ENCODE measurements around the gene HIC1. TPM values are rescaled to one million over a fixed set of nuclear protein-coding genes. Genes with fewer than 3 reads are reported as not detected.

HIC1 gene
- polyA plus RNA-seq, 1 donor (not counting 4 experiments of a cell fraction or from before 2014, with no cell fraction given) = 0.64 TPM

DNA sequence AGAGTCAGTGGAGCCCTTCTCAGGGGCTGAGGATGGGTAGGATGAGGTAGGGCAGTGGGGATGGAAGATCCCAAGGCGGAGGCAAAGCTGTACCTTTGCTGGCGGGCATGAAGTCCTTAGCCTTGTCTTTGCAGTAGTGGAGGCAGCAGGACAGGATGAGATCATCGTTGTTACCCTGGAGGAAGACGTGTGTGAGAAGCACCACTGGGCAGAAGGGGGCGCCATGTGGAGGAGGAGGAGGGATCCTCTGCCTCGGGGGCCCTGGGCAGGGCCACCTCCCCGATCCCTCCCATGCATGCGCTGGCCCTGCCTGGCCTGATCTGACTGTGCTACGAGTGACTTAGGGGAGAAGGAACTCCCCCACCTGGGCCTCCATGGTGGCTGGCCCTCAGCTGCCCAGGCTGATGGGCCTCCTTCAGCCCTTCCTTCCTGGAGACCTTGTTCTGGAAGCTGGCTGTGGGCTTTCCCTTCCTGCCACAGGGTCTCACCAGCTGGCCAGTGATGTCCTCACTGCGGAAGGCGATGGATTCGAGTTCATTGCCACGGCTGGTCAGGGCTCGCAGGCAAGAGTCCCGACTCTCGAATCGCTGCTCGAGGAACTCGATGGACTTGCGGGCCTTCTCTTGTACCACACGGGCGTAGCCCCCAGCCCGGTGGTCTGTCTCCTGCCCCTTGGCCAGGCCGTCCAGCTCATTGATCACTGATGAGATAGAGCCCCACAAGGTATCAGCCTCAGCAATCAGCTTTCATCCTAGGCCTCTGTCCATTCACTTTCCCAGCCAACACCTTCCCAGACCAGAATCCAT is 10.3 kb downstream of the HIC1 start:
- dilution Hi-C loops (cut with MboI; ENCODE audit: extremely low pct_ligation_motif_present, low sequenced_read_pairs) = no loop called here

DNA sequence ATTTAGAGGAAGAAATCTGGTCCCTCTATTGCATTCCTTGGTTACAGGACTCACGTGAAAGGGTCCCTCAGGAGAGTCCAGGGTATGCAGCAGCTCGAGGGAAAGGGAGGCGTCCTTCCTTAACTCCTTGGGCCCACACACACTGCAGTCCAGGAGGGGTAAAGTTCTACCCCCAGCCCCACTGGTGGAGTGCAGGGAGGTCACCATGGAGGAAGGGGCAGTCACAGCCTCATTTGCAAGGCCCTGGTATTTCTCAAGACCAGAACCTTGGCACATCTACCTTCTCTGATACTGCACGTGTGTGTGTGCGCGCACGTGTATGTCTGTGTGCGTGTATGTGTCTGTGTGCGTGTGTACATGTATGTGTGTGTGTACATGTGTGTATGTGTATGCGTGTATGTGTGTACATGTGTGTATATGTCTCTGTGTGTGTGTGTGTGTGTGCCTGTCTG is 11.1 kb downstream of the HIC1 start:
- H3K4me3 ChIP-seq (ENCODE audit: control insufficient read depth in 2 of 3, extremely low read depth in 1 of 3, insufficient read depth in 2 of 3, low read depth in 1 of 3, low read length in 3 of 3) = no peak overlapping the region
- no peak overlapping the region for H3K4me2 ChIP-seq (ENCODE audit: control insufficient read depth, extremely low read depth, insufficient read depth, low read depth, low read length)
- no peaks in the 10 kb centered on the region for H3K9me1 ChIP-seq (ENCODE audit: control insufficient read depth, extremely low read depth, insufficient read depth, low read length)
- no peak overlapping the region for H3K27ac ChIP-seq (ENCODE audit: control insufficient read depth, insufficient read depth, low read length)
- peaks cover 22 to 32% of the 10 kb centered on the region in 2 experiments for H3K36me3 ChIP-seq (ENCODE audit: control insufficient read depth in 2 of 2, extremely low read depth in 1 of 2, insufficient read depth in 2 of 2, low read length in 2 of 2)
- dilution Hi-C loops (cut with MboI; ENCODE audit: extremely low pct_ligation_motif_present, low sequenced_read_pairs) = no loop called here
- H3K9me3 ChIP-seq (ENCODE audit: control insufficient read depth, low read depth, low read length) = no peaks in the 10 kb centered on the region
- no peaks in the 10 kb centered on the region for H3K27me3 ChIP-seq (ENCODE audit: control insufficient read depth, extremely low read depth, insufficient read depth, low read length)
- TF ChIP-seq EZH2 (IDR thresholded peaks at IDR 0.05; ENCODE audit: low read length) = no peak
- TF ChIP-seq, protein P1, sequence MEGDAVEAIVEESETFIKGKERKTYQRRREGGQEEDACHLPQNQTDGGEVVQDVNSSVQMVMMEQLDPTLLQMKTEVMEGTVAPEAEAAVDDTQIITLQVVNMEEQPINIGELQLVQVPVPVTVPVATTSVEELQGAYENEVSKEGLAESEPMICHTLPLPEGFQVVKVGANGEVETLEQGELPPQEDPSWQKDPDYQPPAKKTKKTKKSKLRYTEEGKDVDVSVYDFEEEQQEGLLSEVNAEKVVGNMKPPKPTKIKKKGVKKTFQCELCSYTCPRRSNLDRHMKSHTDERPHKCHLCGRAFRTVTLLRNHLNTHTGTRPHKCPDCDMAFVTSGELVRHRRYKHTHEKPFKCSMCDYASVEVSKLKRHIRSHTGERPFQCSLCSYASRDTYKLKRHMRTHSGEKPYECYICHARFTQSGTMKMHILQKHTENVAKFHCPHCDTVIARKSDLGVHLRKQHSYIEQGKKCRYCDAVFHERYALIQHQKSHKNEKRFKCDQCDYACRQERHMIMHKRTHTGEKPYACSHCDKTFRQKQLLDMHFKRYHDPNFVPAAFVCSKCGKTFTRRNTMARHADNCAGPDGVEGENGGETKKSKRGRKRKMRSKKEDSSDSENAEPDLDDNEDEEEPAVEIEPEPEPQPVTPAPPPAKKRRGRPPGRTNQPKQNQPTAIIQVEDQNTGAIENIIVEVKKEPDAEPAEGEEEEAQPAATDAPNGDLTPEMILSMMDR (optimal IDR thresholded peaks at IDR 0.05 in 1 of 3, IDR thresholded peaks at IDR 0.05 in 1 of 3, conservative IDR thresholded peaks at IDR 0.05 in 1 of 3; ENCODE audit: extremely low read depth in 1 of 3, insufficient read depth in 2 of 3, low read length in 3 of 3) = no peak
- DNase-seq (ENCODE audit: low read depth, low spot score) = no peak
- no peak overlapping the region for H3K9ac ChIP-seq (ENCODE audit: control insufficient read depth, extremely low read depth, insufficient read depth, low read length)
- no peak overlapping the region for H2AFZ ChIP-seq (ENCODE audit: control insufficient read depth, low read length)
- no peaks in the 10 kb centered on the region for H3K79me2 ChIP-seq (ENCODE audit: control insufficient read depth, insufficient read depth, low read length)
- H4K20me1 ChIP-seq (ENCODE audit: control insufficient read depth, extremely low read depth, insufficient read depth, low read length) = no peaks in the 10 kb centered on the region
- H3K4me1 ChIP-seq (ENCODE audit: control insufficient read depth, extremely low read depth, insufficient read depth, low read length) = peaks cover 3% of the 10 kb centered on the region
- FAIRE-seq = no peak

More for the DNA sequence above, 10.3 kb downstream of the HIC1 start:
- H4K20me1 ChIP-seq (ENCODE audit: control insufficient read depth, extremely low read depth, insufficient read depth, low read length) = no peaks in the 10 kb centered on the region
- H3K4me3 ChIP-seq (ENCODE audit: control insufficient read depth in 2 of 3, extremely low read depth in 1 of 3, insufficient read depth in 2 of 3, low read depth in 1 of 3, low read length in 3 of 3) = no peak overlapping the region
- peak; percentile 76 for FAIRE-seq
- no peaks in the 10 kb centered on the region for H3K79me2 ChIP-seq (ENCODE audit: control insufficient read depth, insufficient read depth, low read length)
- TF ChIP-seq, protein P1 (optimal IDR thresholded peaks at IDR 0.05 in 1 of 3, IDR thresholded peaks at IDR 0.05 in 1 of 3, conservative IDR thresholded peaks at IDR 0.05 in 1 of 3; ENCODE audit: extremely low read depth in 1 of 3, insufficient read depth in 2 of 3, low read length in 3 of 3) = peak; percentile 53 to 85 (median 57)
- TF ChIP-seq EZH2 (IDR thresholded peaks at IDR 0.05; ENCODE audit: low read length) = no peak
- no peaks in the 10 kb centered on the region for H3K9me1 ChIP-seq (ENCODE audit: control insufficient read depth, extremely low read depth, insufficient read depth, low read length)
- H3K4me1 ChIP-seq (ENCODE audit: control insufficient read depth, extremely low read depth, insufficient read depth, low read length) = peaks cover 3% of the 10 kb centered on the region
- no peak overlapping the region for H3K4me2 ChIP-seq (ENCODE audit: control insufficient read depth, extremely low read depth, insufficient read depth, low read depth, low read length)
- H3K27ac ChIP-seq (ENCODE audit: control insufficient read depth, insufficient read depth, low read length) = no peak overlapping the region
- H3K9ac ChIP-seq (ENCODE audit: control insufficient read depth, extremely low read depth, insufficient read depth, low read length) = no peak overlapping the region
- DNase-seq (ENCODE audit: low read depth, low spot score) = no peak
- no peak overlapping the region for H2AFZ ChIP-seq (ENCODE audit: control insufficient read depth, low read length)
- H3K36me3 ChIP-seq (ENCODE audit: control insufficient read depth in 2 of 2, extremely low read depth in 1 of 2, insufficient read depth in 2 of 2, low read length in 2 of 2) = peaks cover 24 to 37% of the 10 kb centered on the region in 2 experiments
- H3K9me3 ChIP-seq (ENCODE audit: control insufficient read depth, low read depth, low read length) = no peaks in the 10 kb centered on the region
- no peaks in the 10 kb centered on the region for H3K27me3 ChIP-seq (ENCODE audit: control insufficient read depth, extremely low read depth, insufficient read depth, low read length)
